Natural killer cell (primary cell): ENCODE measurements around the gene IL1B. TPM values are rescaled to one million over a fixed set of nuclear protein-coding genes. Genes with fewer than 3 reads are reported as not detected.

Source experiments
- ATAC-seq, 3 donors: fragments of 150-1000 bp in 2 of 3; fragments of 200-7000 bp in 1 of 3; cut with Tn5 transposase; 1 replicate in 1 of 3; 2 replicates in 2 of 3; pipeline ENCODE4 v1.10.0; 2021; ENCODE audit warnings: mild to moderate bottlenecking in 2 of 3, moderate library complexity in 2 of 3
- DNase-seq, 2 donors: peaks; one replicate each; pipeline versions ENCODE4 v3.0.0 to v3.0.0-alpha.2; 2013 to 2021; ENCODE audit warnings: mixed read lengths in 1 of 2
- H3K27ac ChIP-seq: one replicate; pipeline ENCODE4 v1.5.1; 2013; ENCODE audit warnings: mild to moderate bottlenecking, low read length
- H3K27me3 ChIP-seq: one replicate; pipeline ENCODE4 v1.6.1; 2013; ENCODE audit warnings: low read length; ENCODE audit not compliant: control insufficient read depth, insufficient read depth
- H3K36me3 ChIP-seq: one replicate; pipeline ENCODE4 v1.6.1; 2013; ENCODE audit warnings: low read length; ENCODE audit not compliant: control insufficient read depth, insufficient read depth
- H3K4me1 ChIP-seq: one replicate; pipeline ENCODE4 v1.6.1; 2013; ENCODE audit warnings: low read length; ENCODE audit not compliant: control insufficient read depth, insufficient read depth
- H3K4me3 ChIP-seq: one replicate; pipeline ENCODE4 v1.5.1; 2013; ENCODE audit warnings: low read length
- H3K9me3 ChIP-seq: one replicate; pipeline ENCODE4 v1.6.1; 2013; ENCODE audit warnings: low read length; ENCODE audit not compliant: control insufficient read depth, insufficient read depth
- H3K27ac Mint-ChIP-seq, 2 donors: one replicate each; pipeline ENCODE4 v1.8.0; 2022; ENCODE audit warnings: mild to moderate bottlenecking in 2 of 2, mixed read lengths in 2 of 2, moderate library complexity in 1 of 2
- H3K27me3 Mint-ChIP-seq, 2 donors: one replicate each; pipeline ENCODE4 v1.8.0; 2022; ENCODE audit warnings: low read depth in 2 of 2, mixed read lengths in 2 of 2
- H3K36me3 Mint-ChIP-seq: one replicate; pipeline ENCODE4 v1.8.0; 2022; ENCODE audit warnings: mixed read lengths
- H3K4me1 Mint-ChIP-seq, 2 donors: one replicate each; pipeline ENCODE4 v1.8.0; 2022; ENCODE audit warnings: mixed read lengths in 2 of 2
- H3K4me3 Mint-ChIP-seq: one replicate; pipeline ENCODE4 v1.8.0; 2022; ENCODE audit warnings: mild to moderate bottlenecking, moderate library complexity, mixed read lengths
- H3K9me3 Mint-ChIP-seq, 2 donors: one replicate each; pipeline ENCODE4 v1.8.0; 2022; ENCODE audit warnings: mixed read lengths in 2 of 2
- CTCF ChIP-seq: fragments of 200-600 bp; IDR thresholded peaks from one replicate; pipeline ENCODE4 v1.8.0; 2022; ENCODE audit warnings: antibody characterized with exemption
- whole genome bisulfite sequencing: methylation state at CpG from one replicate; pipeline ENCODE4 v1.1.7; 2013; ENCODE audit warnings: missing lambda C conversion rate; ENCODE audit not compliant: insufficient coverage; 5-methylcytosine and 5-hydroxymethylcytosine counted together
- intact Hi-C: fragments of 100-400 bp; cut with micrococcal nuclease; formaldehyde crosslinking; loops from one replicate; pipeline ENCODE4 v1.14.2; 2022
- total RNA-seq, 4 donors: library from RNA; stranded (reverse); fragments of 120-200 nt in 1 of 4; gene quantifications; one replicate each; pipeline versions ENCODE4 v1.2.3 to v1.2.4, GENCODE V29; 2013 to 2022

The IL1B gene
- total RNA-seq, 3 donors from 2014 or later (not counting 1 experiment from before 2014, with no cell fraction given): 92.6 to 250 (median 110) TPM

DNA sequence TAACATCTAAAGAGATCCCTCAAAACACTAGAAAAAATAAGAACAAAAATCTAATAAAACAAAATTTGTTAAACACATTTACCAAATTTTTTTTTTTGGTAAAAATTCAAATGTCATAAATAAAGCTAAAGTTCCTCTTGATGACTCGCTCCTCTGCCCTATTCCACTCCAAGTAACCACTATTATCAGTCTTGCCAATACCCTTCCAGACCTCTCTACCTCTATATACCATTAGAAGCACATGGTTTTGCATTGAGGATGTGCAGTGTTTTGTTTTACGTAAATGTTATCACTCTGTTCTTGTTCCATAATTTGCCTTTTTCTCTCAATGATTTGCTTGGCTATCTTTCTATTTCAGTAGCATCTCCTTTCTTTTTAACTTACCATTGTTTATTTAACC, 10.9 kb downstream of the IL1B start:
- H3K27ac ChIP-seq: no peak overlapping the region
- H3K4me1 Mint-ChIP-seq: peaks cover 41 to 43% of the 10 kb centered on the region in 2 donors
- H3K36me3 ChIP-seq: no peaks in the 10 kb centered on the region
- H3K4me3 Mint-ChIP-seq: no peak overlapping the region
- no peak for TF ChIP-seq CTCF
- no peaks in the 10 kb centered on the region for H3K9me3 Mint-ChIP-seq
- H3K36me3 Mint-ChIP-seq: no peaks in the 10 kb centered on the region
- H3K27me3 ChIP-seq: no peaks in the 10 kb centered on the region
- no peak overlapping the region for H3K4me3 ChIP-seq
- ATAC-seq (no peak), DNase-seq (no peak)
- H3K4me1 ChIP-seq: peaks cover 28% of the 10 kb centered on the region
- intact Hi-C loops: loop anchor here (10.0 kb wide), 1 partner anchor 59 kb away; no protein-coding TSS in a partner anchor
- H3K27ac Mint-ChIP-seq: peak overlapping the region in 1 of 2 donors; percentile 12
- peaks cover 0 to 3% of the 10 kb centered on the region in 2 donors for H3K27me3 Mint-ChIP-seq
- H3K9me3 ChIP-seq: no peaks in the 10 kb centered on the region
- WGBS: 86% methylated on average over 1 of the region's 2 CpGs

DNA sequence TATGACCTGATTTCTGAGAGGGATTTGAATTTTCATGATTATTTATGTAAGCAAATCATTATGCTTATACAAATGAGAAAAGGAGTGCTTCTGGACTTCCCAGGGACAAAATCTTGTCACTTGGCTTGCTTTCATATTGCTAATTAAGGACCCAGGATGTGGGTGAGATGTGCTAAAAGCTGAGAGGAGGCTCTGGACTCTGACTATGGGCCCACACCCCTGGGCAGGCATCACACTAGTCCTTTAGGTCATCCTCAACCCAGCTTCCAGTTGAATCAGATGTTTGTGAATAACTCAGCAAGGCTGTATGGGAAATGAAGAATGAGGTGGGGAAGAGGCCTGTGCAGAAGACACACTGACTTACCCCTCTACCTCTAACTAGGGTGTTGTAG, 11.9 kb downstream of the IL1B start:
- Mint-ChIP-seq H3K4me1 (peaks cover 46 to 51% of the 10 kb centered on the region in 2 donors), H3K36me3 (no peaks in the 10 kb centered on the region), H3K9me3 (no peaks in the 10 kb centered on the region), H3K27me3 (peaks cover 0 to 3% of the 10 kb centered on the region in 2 donors), H3K4me3 (peak overlapping the region; percentile 49), H3K27ac (peak overlapping the region; percentile 50 to 78)
- no peaks in the 10 kb centered on the region for H3K9me3 ChIP-seq
- ATAC-seq (peak in 1 of 3 donors; percentile 48), DNase-seq (no peak)
- no peaks in the 10 kb centered on the region for H3K36me3 ChIP-seq
- peaks cover 28% of the 10 kb centered on the region for H3K4me1 ChIP-seq
- no peaks in the 10 kb centered on the region for H3K27me3 ChIP-seq
- TF ChIP-seq CTCF: no peak
- no peak overlapping the region for H3K27ac ChIP-seq
- no peak overlapping the region for H3K4me3 ChIP-seq
- intact Hi-C loops: loop anchor here (10.0 kb wide), 1 partner anchor 60 kb away; no protein-coding TSS in a partner anchor

GRCh38 chr2:112821682-112822081, 14.9 kb downstream of the IL1B start:
- TF ChIP-seq CTCF: no peak
- H3K9me3 Mint-ChIP-seq: no peaks in the 10 kb centered on the region
- no peaks in the 10 kb centered on the region for H3K36me3 Mint-ChIP-seq
- H3K4me1 Mint-ChIP-seq: peaks cover 46 to 51% of the 10 kb centered on the region in 2 donors
- Histone ChIP-seq H3K4me3 (no peak overlapping the region), H3K9me3 (no peaks in the 10 kb centered on the region), H3K36me3 (no peaks in the 10 kb centered on the region), H3K27me3 (no peaks in the 10 kb centered on the region), H3K4me1 (peaks cover 28% of the 10 kb centered on the region), H3K27ac (no peak overlapping the region)
- peak in 1 of 2 donors; percentile 22 for DNase-seq
- no peaks in the 10 kb centered on the region for H3K27me3 Mint-ChIP-seq
- intact Hi-C loops: loop anchor here (10.0 kb wide), 1 partner anchor 63 kb away; no protein-coding TSS in a partner anchor
- peak overlapping the region; percentile 40 for H3K4me3 Mint-ChIP-seq
- WGBS: 17% methylated on average over 4 of the region's 4 CpGs
- ATAC-seq: peak; percentile 62 to 68 (median 64)
- H3K27ac Mint-ChIP-seq: peak overlapping the region; percentile 60 to 79

GRCh38 chr2:112821142-112821541, 15.4 kb downstream of the IL1B start:
- Mint-ChIP-seq H3K9me3 (no peaks in the 10 kb centered on the region), H3K27ac (peak overlapping the region; percentile 60 to 79), H3K36me3 (no peaks in the 10 kb centered on the region), H3K4me1 (peaks cover 46 to 51% of the 10 kb centered on the region in 2 donors), H3K27me3 (no peaks in the 10 kb centered on the region), H3K4me3 (peak overlapping the region; percentile 14)
- no peaks in the 10 kb centered on the region for H3K36me3 ChIP-seq
- intact Hi-C loops: loop anchor here (10.0 kb wide), 1 partner anchor 64 kb away; no protein-coding TSS in a partner anchor
- no peaks in the 10 kb centered on the region for H3K27me3 ChIP-seq
- no peak overlapping the region for H3K27ac ChIP-seq
- peaks cover 28% of the 10 kb centered on the region for H3K4me1 ChIP-seq
- DNase-seq (no peak), ATAC-seq (peak; percentile 54 to 81 (median 67))
- 44% methylated on average over 4 of the region's 5 CpGs for WGBS
- TF ChIP-seq CTCF: no peak
- H3K9me3 ChIP-seq: no peaks in the 10 kb centered on the region
- no peak overlapping the region for H3K4me3 ChIP-seq
